CD1c-positive myeloid dendritic cell (primary cell): ENCODE results near the gene NLE1.
"Not testable (repeated sequence)": the region's sequence is repeated elsewhere in the genome, so short reads cannot be mapped to it uniquely, and the experiment has no call there.

Experiments
- DNase-seq: peaks from one replicate; pipeline ENCODE4 v3.0.0-alpha.2; 2016; ENCODE audit errors: extremely low spot score

Gene NLE1

DNA sequence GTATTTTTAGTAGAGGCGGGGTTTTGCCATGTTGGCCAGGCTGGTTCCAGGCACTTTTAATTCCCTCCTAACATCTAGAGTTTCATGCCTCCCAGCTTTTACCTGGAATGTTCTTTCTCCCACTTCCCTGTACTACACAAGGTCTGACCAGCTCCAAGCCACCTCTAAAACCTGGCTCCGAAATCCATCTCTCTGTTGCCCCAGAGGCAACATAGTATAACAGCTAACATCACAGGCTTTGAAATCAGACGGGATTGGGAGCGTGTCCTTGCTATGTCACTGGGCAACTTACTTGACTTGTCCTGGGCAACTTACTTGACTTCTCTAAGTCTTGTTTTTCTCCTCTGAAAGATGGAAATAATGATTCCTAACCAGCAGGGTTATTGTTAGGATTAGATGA lies 20.7 kb upstream of the NLE1 start:
- DNase-seq, result no peak

DNA sequence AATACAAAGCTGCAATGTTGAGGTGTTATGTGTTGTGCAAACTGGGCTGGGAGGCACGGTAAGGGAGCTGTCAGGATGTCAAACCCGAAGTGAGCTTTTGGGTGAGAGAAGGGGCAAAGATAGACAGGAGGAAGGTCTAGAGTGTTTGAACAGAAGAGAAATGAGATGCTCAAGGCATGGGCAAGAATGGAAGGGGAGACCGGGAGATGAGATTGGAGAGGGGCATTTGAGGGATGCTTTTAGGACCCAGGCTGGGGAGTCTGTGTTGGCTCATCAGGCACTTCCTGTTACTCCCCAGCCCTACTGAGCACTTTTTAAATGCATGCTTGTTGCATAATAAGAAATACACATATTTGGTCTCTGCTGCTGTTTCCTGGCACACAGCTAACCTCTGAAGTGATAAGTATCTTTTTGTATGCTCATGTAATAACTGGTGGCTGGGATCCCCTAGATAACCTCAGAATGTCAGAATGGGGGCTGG lies 19.2 kb upstream of the NLE1 start:
- peak; percentile 31 for DNase-seq

DNA sequence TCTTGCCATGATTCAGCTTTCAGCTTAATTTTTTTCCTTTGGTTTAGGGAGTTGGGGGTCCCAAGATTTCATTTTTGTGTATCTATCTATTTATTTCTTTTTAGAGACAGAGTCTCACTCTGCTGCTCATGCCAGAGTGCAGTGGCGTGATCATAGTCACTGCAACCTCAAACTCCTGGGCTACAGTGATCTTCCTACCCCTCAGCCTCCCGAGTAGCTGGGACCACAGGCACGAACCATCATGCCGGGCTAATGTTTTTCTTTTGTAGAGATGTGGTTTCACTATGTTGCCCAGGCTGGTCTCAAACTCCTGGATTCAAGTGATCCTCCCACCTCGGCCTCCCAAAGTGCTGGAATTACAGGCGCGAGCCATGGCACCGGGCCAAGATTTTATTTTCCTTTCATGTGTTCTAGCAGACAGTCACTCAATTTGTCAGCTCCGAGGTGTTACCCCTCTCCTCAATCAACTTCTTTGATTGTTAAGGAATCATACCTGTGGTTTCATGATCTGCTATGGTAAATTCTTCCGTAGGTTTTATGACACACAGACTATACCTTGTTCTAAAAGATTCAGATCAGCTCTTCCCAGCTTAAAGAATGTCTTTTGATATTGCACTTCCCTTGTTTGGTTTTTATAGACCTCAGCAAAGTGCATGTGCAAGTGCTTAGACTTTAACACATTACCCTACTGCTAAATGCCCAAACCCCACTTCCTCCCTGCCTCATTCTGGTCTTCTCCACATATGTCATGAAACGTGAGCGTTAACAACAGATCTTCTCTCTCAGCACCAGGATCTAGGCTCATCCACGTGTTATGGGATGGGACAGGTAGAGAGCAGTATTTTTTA lies 18.5 kb upstream of the NLE1 start:
- no peak for DNase-seq

DNA sequence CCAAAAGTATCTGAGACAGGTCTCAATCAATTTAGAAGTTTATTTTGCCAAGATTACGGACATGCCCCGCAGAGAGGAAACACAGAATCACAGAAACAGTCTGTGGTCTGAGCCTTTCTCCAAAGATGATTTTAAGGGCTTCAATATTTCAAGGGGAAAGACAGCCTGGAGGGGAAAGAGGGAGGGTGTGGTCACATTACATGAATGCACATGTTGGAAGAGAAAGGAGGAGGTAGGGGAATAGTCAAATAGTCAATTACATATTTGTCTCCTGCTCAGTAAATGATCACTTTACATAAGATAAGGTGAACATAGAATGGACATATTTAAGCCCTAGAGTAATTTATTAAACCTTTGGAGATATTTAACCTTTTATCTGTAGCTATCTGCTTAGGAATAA lies 17.8 kb upstream of the NLE1 start:
- DNase-seq, result no peak

DNA sequence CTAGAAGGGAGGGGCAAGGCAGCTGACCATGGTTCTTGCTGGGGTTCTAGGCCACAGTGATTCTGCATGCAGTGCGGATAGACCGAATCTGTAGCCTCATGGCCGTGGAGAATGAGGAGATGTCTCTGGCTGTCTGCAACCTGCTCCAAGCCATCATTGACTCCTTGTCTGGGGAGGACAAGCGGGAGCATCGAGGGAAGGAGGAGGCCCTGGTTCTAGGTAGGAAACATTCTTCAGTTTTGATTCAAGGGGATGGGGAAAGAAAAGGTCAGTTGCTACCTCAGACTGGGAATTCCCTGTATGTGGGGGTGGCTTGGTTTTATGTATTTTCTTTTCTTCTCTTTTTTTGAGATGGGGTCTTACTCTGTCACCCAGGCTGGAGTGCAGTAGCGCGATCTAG lies 13.1 kb upstream of the NLE1 start:
- no peak for DNase-seq

DNA sequence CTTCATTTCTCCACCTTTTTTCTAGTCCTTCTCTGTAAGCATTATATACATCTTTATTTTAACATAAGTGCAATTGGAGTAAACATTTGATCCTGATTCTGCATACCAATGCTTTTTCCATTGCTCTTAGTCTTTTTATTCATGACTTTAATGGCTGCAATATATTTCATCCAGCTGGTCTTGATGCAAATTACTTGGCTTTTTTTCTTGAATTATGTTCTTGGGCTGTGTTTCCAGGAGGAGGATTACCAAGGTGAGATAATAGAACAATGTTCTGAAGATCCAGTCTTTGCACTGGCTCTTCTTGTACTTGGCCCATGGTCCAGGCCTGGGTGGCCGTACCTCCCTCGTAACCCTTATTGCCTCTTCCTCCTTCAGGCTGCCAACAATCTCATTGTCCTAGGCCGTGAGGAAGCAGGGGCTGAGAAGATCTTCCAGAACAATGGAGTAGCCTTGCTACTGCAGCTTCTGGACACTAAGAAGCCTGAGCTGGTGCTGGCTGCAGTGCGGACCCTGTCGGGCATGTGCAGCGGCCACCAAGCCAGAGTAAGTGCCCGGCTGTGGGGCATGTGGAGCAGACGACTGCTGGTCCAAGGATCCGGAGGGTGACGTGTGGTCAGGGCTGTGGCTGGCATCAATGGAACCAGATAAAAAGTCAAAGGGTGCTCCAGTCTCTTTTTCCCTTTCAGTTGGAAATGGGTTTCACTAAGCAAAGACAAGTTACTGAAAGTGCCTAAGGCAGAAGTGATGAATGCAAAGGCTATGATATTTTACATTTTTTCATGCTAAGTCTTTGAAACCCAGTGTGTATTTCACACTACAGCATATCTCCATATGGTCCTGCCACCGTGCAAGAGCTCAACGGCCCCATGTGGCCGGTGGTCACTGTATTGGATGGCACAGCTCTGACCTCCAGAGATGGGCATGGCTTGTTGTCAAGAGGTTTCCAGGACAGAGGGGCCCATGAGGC lies 12.4 kb upstream of the NLE1 start:
- no peak for DNase-seq

DNA sequence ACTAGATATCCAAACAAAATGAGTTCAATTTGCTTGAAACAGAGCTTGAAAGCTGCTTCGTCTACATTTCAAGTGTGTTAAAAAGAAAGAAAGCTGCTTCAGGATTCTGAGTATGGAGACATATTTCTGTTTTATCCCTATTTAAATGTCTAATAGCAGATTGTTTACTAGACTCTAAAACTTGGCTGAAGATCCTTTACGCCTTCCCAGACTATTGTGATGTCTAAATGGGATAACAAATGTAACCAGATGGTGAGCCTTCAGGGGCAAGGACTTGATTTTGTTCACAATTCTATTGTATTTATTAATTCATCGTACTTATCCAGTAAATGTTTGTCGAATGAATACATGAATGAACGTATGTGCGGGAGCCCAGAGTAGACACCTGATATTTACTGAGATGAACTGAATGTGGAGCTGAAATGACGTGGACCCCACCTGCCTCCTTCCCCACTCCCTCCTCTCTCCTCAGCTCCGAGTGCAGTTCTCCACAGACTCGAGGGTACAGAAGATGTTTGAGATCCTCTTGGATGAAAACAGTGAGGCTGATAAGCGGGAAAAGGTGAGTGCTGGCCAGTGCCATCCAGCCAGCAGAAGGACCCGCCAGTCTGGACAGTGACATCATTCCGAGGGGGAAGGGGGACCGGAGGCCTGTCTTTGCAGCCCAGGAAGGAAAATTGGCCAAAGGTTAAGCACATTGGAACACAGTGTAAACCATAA lies 10.5 kb upstream of the NLE1 start:
- no peak for DNase-seq

DNA sequence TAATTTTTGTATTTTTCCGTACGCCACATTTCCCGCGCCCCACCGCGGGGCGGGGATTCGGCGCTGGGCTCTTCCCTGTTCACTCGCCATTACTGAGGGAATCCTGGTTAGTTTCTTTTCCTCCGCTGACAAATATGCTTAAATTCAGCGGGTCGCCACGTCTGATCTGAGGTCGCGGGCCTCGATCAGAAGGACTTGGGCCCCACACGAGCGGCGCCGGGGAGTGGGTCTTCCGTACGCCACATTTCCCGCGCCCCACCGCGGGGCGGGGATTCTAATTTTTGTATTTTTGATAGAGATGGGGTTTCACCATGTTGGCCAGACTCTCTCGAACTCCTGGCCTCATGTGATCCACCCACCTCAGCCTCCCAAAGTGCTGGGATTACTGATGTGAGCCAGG lies 9.0 kb upstream of the NLE1 start:
- not testable (repeated sequence) for DNase-seq

DNA sequence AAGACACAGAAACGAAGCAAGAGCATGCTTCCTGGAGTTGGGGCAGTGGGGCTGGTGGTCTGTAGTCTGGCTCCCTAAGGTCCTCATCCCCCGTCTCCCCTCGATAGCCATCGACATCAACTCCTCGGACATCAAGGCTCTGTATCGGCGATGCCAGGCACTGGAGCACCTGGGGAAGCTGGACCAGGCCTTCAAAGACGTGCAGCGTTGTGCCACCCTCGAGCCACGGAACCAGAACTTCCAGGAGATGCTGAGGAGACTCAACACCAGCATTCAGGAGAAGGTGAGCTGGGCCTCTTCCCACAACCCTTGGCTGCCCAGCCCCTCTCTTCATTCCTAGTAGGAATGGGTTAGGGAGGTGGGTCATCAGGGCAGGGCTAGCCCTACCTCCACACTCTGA lies 7.8 kb upstream of the NLE1 start:
- DNase-seq, result no peak

DNA sequence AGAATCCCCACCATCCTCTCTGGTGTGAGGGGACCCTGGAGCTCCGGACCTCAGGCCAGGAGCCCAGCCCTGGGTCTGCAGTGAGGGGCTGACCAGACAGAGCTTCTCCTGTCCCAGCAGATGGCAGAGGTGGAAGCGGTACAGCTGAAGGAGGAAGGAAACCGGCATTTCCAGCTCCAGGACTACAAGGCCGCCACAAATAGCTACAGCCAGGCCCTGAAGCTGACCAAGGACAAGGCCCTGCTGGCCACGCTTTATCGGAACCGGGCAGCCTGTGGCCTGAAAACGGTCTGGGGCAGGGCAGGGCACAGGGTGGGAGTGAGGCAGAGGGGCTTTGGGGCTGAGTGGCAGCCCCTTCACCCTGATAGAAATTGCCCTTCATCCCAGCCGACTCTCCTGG lies 6.0 kb upstream of the NLE1 start:
- DNase-seq, result no peak

DNA sequence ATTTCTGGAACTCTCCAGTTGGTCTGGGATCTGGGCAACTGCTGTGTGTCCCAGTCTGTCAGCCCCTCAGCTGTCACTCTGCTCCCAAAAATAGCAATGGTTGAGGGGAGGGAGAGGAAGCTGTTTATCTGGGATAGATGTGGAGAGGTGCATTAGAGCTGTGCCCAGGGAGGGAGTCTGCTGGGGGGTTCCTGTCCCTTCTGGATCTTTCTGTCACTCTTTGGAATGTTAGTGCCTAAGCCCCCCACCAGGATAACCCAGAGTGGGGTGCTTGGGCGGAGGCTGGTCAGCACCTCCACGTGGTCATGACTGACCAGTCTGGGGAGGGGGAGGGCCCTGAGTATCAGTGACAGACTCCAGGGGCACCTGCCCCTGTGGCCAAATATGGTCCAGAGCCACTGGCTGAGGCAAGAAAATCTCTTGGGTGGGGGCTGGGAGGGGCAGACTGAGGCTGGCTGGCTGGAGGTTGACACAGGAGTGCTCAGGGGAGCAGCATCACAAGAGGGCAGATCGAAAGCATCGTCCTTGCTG lies 5.3 kb upstream of the NLE1 start, which contains the start of gene UNC45B:
Gene UNC45B (plus strand): TSS at position 443 of the 531 bp plus-strand sequence. CDS start 447 bp downstream, outside the sequence.
- no peak for DNase-seq

DNA sequence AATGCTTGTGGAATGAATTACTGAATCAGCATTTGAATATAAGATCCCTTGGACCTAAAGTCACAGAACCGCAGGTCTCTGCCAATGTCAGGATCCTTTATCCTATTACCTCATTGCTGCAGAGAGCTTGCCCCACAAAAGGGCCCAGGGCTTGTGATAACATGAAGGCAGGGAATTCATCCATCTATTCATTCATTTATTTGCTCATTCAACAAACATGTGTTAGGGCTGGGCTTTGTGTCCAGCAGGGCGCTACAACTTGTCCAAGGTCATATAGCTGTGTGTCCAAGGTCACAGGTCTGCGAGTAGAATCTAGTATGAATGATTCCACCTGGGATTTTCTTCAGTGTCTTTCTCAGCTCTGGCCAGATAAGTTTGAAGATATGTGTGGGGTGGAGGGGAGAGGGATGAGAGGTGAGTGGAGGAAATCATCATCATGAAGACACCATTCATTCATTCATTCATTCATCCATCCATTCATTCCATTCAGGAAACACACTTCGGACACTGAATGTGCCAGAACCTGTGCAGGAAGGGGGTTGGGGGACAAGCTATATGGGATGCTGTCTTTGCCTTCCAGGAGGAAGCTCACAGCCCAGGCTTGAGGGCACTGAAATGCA lies 4.2 kb upstream of the NLE1 start:
- DNase-seq, result no peak

DNA sequence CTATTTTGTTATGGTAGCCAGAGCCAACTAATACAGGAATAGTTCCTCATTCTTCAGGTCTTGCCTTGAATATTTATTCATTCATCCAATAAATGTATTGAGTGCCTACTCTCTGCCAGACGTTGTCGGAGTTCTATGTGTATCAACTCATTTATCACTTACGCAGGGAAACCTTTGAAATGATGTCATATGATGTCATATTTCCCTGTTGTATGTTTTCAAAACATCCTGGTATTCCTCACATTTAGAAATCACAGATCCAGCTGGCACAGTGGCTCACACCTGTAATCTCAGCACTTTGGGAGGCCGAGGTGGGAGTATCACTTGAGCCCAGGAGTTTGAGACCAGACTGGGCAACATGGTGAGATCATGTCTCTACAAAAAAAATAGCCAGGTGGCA lies 2.7 kb upstream of the NLE1 start:
- DNase-seq, result no peak

DNA sequence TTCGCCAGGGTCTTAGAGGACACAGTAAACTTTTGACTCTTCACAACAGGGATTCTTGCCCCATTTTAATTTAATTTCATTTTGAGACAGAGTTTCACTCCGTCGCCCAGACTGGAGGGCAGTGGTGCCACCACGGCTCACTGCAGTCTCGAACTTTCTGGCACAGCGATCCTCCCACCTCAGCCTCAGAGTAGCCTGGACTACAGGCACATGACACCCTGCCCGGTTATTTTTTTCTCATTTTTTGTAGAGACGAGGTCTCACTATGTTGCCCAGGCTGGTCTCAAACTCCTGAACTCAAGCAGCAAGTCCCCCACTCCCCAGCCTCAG lies 329 bp upstream of the NLE1 start:
- DNase-seq, result no peak

DNA sequence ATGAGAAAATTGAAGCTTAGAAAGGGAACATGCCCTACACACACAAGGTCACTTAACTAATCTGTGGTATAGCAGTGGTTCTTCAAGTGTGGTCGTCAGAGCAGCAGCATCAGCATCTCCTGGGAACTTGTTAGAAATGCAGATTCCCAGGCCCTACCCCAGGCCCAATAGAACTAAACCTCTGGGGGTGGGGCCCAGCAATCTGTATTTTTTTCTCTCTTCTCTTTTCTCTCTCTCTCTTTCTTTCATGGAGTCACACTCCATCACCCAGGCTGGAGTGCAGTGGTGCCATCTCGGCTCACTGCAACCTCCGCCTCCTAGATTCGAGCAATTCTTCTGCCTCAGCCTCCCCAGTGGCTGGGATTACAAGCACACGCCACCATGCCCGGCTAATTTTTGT lies 3.9 kb downstream of the NLE1 start:
- no peak for DNase-seq

DNA sequence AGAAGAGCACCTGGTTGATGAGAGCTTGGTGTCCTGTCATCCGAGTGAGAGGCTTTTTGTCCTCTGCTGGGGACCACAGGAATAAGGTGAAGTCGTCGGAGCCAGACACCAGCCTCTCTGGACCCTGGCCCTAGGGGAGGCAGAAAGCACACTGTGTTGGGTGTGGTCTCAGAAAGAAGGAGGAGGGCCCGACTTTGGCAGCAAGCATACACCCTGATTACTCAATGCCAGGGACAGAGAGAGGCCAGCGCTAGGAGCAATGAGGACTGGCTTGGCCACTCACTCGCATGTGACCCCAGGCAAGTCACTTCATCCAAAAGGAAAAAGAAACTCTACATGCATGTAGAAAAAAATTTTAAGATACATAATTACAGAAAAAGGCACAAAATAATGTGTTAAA lies 6.8 kb downstream of the NLE1 start:
- no peak for DNase-seq

DNA sequence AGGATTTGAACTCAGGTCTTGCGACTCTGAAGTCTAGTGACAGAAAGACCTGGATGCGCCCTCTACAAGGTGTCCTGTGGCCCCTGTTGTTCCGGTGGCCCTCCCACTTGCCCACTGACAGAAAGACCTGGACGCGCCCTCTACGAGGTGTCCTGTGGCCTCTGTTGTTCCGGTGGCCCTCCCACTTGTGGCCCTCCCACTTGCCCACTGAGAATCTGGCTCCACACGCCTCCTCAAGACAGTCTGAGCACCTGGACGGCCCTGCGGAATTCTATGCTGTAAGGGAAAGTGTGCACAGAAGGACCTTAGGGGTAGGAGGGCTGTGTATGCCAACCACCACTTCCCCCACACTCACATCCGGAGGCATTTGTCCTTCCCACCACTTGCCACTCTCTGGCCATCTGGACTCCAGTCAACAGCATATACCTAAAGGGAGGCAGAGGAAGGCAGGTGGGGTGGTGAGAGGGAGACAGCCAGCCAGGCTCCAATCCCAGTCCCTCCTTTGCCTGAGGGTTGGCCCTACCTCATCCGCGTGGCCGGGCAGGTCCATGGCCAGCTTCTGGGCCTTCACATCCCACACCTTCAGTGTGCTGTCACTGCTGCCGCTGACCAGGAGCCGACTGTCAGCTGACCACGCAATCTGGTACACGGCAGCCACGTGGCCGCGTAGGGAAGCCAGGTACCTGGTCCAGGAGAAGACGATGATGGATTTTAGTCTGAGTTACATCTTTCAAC lies 9.1 kb downstream of the NLE1 start:
- DNase-seq, result no peak

DNA sequence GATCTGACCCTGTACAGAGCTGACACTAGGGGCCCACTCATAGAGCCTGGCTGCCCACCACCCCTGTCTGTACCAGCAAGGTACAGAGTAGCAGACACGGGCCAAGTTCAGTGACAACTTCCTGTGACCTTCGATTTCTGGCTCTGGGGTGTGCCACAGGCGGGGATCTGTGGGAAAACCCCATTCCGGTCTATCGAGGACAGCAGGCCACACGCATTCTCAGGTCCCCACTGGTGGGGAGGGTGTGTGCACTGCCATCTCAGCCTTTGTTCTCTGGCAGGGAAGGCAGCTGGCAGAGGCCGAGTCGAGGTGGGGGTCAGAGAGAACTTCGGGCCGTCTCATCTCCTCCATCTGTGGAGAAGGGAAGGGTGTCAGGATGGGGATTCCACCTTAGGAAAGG lies 10.0 kb downstream of the NLE1 start:
- DNase-seq, result no peak

DNA sequence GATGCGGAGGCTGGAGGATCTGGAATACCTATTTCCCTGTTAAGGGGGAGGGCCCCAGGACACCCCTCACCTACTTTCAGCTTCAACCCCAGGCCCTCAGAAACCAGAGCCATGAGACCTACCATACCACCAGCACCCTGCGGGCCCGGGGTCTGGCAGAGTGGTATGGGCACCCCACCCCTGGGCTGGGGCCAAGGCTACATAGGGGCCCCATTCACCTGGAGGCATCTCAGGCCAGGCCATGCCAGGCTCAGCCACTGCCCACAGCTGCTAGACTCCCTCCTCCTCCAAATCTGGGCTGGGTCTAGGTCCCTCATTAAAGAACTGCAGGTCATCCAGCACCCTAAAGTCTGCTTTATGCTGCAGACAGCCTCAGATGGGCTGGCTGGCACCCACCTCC lies 11.7 kb downstream of the NLE1 start:
- no peak for DNase-seq

DNA sequence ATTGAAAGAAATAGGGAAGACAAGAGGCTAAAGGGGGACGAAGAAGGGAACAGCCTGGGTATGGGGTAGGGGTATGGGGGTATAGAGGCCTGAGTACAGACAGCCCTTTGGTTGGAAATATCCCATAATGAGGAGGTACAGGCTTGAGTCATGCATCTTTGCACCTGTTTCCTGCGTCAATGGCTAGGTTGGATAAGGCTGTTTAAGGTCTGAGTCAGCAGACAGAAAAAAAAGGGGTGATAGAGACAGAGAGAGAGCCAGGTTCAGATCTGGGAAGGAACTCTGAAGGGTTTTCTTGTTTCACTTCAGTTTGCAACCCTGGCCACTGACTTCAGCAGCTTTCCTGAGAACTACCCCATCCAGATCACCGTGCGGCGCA lies 12.1 kb downstream of the NLE1 start:
- no peak for DNase-seq
